Stimulated activated CD8-positive, alpha-beta memory T cell treated with anti-CD3 and anti-CD28 coated beads, Interleukin-12 subunit alpha, Interleukin-12 subunit beta, amount 100 ng/mL, for 1 hour (primary cell): ENCODE measurements around the gene RNF19B.
A peak's percentile ranks its signal among the peaks of the same experiment; 100 is the strongest.
"Not testable (repeated sequence)": the region's sequence is repeated elsewhere in the genome, so short reads cannot be mapped to it uniquely, and the experiment has no call there.

ENCODE experiments used
- DNase-seq: peaks from one replicate; pipeline ENCODE4 v3.0.0-alpha.2; 2020; ENCODE audit warnings: low read depth

The RNF19B gene

GRCh38 chr1:32992489-32993323 lies 28.1 kb upstream of the RNF19B start:
- DNase-seq = no peak

DNA sequence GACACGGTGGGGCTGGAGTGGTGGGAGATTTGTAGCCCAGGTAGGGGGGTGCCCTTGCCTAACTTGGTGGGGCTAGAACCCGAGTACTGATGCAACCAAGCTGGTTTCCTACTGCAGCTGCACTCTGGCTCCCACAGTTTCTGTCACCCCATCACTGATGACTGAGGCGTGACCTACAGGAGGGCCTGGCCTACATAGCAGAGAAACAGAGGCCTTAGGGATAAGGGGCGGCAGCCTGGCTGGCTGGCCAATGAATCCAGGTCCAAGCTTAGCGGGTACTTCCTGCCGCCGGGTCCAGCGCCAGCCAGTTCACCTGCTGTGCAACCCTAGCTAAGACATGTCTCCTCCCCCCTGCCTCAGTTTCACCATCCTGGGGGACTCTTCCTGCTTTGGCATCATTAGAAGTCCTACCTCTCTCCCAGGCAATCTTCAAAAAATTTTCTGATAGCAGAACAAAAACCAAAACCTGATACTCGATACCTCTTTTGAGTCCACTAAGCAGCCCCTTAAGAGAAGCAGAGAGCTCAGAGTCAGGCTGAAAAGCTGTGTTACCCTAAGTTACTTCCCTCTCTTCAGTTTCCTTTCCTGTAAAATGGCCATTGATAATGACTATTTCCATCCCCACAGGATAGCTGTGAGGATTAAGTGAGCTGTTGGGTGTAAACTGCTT lies 27.3 kb upstream of the RNF19B start:
- DNase-seq = no peak

DNA sequence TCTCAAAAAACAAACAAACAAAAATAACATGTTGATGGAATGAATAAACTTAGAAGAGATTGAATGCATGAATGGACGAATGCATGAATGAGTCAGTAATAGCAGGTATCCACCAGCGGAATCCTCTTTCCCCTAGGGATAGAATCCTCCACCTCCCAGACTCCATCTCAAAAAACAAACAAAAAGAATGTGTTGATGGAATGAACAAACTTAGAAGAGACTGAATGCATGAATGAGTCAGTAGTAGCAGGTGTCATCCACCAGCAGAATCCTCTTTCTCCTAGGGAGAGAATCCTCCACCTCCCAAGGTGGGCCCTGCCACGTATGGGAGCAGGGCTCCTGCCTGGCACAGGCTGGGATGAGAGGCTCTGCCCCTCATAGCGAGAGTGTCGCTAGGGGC lies 26.8 kb upstream of the RNF19B start:
- DNase-seq = no peak

DNA sequence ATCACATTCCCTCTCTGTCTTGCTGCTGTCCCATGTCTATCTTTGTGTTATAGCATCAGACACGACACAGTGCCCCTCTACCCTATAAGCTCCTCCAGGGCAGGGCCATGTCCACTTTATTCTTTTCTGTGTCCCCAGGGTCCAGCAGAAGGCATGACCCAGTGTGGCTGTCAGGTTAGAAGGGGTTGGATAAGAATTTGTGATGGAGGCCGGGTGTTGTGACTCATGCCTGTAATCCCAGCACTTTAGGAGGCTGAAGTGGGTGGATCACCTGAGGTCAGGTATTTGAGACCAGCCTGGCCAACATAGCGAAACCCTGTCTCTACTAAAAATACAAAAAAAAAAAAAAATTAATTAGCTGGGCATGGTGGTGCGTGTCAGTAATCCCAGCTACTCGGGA lies 26.3 kb upstream of the RNF19B start:
- no peak for DNase-seq

DNA sequence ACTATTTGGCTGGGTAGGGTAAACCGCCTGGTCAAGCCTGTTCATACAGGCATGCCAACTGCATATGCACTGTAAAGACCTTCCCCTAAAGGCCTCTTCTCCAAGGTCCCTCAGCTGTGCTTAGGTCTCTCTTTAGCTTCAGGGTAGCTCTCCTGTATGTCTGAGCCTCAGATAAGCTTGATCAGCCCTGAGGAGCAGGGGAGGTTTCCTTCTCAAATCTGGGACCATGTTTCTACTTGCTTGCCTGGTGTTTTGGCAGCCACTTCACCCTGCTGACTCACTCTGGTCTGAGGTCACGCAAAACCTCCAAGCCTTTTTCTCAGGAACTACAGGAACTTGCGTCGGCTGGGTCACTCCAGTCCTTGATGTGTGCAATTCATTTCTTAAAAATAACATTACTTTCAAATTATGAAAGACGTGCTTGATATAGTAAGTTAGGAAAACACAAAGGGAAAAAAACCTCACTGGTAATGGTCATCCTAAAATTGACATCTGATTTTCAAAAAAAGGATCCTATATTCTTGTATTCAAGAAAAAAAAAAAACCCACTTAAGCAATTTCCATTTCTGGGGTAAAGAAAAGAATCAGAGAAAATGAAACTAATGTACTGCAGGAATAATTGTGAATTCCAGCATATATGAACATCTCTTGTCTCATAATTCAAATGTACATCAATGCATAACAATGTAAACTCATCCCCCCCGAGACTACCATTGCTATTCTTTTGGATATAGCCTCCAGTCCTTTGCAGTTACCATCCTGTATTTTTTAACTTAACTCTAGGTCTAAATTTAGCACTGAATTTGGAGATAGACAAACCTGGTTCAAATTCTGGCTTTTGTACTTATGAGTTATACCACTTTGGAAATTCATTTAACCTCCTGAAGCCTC lies 24.8 kb upstream of the RNF19B start:
- DNase-seq = no peak

DNA sequence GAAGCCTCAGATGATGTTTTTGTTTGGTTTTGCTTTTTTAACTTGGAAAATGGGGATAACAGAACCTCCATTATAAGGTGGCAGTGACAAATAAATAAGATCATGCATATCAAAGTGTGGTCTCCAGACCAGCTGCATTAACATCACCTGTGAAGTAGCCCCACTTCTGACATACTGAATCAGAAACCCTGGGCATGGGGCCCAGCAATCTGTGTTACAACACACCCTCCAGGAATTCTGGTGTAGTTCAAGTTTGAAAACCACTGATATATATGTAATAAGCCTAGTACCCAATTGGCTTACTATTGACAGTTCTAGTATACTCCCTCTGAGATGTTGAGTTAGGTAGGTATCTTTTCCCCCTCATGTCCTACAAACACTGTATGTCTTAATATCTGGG lies 24.1 kb upstream of the RNF19B start:
- DNase-seq = no peak

DNA sequence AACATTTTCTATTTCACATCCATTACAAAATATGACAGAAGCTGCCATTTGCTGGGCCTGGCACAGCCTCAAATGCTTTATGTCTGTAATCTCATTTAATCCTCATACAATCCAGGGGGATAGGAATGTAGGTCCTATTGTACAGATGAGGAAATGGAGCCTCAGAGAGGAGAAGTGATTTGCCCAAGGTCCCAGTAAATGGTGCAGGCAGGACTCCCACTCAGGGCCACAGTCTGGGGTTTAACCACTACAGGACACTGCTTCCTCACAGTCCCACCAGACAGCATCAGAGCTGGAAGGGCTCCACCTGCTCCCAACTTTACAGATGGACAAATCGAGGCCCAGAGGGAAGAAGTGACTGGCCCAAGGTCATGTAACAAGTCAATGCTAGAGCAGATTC lies 20.6 kb upstream of the RNF19B start:
- no peak for DNase-seq

DNA sequence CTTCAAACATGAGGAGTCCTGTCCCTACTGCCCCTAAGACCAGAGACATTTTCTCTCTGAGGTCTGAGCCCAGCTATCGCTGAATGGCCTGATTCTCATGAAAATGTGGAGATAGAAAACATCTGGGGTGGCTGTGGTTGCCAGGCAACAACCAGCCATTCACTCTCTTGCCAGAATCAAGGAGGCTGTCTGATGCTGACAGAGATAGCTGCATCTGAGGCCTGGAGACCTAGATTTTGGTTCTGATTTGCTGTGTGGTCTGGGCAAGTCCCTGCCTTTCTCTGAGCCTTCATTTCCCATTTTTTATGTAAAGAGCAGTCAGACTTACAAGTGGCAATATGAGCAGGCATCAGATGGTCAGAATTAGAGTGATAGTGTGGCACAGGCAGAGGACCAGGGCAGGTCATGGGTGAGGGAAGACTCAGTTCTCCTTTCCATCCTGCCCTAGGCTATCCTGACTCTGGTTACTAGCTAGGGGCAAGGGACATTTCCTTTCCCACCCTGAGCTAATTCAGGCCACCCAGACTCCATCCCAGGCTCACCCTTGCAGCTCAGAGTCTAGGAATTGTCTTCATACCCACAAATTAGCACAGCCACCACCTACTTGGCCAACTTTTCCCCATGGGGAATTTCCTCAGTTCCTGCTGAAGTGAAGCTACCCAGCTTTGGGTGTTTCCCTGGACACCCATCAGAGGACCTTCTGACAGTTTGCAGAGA lies 20.0 kb upstream of the RNF19B start:
- no peak for DNase-seq

DNA sequence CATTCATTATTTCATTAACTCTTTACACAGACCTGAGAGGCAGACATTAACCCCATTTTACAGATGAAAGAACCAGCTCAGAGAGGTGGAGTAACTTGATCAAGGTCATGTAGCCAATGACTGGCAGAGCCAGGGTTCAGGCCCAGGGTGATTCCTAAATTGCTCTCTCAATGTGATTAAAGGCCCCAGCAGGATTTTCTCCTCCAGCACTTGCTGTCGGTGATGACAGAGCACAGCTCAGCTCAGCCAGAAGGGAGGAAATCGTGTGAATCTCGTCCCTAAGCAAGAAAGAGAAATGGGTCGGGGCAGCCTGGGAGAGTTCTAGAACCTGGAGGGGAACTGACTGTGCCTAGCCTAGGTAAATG lies 19.5 kb upstream of the RNF19B start:
- no peak for DNase-seq

GRCh38 chr1:32983020-32983419 lies 18.4 kb upstream of the RNF19B start:
- no peak for DNase-seq

GRCh38 chr1:32981003-32981901 lies 16.6 kb upstream of the RNF19B start:
- DNase-seq = peak; percentile 46

DNA sequence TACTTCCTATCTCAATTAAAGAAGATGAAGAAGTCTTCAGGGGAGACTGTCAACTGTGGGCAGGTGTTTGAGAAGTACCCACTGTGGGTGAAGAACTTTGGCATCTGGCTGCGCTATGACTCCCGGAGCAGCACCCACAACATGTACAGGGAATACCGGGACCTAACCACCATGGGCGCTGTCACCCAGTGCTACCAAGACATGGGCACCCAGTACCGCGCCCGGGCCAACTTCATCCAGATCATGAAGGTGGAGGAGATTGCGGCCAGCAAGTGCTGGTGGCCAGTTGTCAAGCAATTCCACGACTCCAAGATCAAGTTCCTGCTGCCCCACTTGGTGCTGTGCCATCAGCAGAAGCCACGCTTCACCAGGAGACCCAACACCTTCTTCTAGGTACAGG lies 15.5 kb upstream of the RNF19B start:
- no peak for DNase-seq

DNA sequence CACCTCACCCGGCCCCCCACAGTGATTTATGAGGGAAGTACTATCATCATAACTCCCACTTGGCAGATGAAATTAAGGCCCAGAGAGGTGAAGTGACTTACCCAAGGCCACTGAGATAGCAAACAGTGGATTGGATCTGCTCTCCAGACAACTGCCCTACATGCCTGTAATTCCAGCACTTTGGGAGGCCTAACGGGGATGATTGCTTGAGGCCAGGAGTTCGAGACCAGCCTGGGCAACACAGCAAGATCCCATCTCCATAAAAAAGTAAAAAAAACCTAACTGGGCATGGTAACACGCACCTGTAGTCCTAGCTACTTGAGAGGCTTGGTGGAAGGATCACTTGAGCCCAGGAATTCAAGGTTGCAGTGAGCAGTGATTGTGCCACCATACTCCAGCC lies 14.2 kb upstream of the RNF19B start:
- DNase-seq = no peak

- DNase-seq = no peak
Observed at GRCh38 chr1:32977546-32978087, 13.0 kb upstream of the RNF19B start.

GRCh38 chr1:32975055-32975454 lies 10.4 kb upstream of the RNF19B start:
- not testable (repeated sequence) for DNase-seq

GRCh38 chr1:32973458-32973857 lies 8.8 kb upstream of the RNF19B start:
- DNase-seq = not testable (repeated sequence)

DNA sequence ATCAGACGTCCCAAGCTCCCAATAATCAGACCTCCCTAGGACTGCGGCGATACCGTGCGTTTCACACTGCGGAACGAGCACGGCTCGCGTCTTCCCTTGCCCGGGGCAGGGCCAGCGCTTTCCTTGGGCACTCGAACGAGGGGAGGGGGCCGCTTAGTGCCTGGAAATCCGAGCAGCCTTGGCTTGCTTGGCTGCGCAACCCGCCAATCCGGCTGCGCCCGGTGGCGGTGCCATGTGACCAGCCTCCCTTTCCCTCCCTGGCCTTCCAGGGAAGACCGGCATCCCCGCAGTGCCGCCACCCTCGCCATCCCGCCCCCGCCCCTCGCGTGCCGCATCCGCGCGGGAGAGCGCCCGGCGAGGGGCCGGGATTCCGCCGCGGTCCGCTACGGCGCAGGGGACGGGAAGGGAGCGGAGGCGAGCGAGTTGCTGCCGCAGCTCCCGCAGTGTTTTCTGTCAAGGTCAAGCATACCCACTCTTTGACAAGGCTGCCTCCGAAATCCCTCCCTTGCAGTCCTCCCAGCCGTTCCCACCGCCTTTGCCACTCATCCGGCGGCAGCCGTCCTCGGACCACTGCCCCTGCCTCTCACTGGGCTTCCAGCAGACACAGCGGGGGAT lies 8.3 kb upstream of the RNF19B start:
- no peak for DNase-seq

DNA sequence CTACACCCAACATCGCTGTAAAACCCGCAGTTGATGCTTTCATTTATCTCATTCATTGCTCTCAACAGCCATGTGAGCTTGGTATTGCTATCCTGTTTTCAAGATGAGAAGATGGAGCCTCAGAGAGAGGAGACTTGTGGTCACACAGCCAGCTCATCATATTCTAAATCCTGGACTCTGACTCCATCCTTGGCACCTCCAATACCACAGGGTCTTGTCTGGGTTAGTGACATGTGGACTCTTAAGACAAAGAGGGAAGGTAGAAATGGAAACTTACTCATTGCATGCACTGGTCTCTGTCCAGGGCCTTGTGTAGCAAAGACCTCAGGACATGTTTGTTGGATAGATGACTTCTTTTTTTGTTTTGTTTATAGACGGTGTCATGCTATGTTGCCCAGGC lies 7.0 kb upstream of the RNF19B start:
- no peak for DNase-seq

GRCh38 chr1:32971156-32971555 lies 6.5 kb upstream of the RNF19B start:
- DNase-seq = no peak

- no peak for DNase-seq
Observed at GRCh38 chr1:32969566-32969965, 5.0 kb upstream of the RNF19B start.
